GM12878 (cell line): Measurements from ENCODE around the gene DLG2.

Source experiments
- ATF7 ChIP-seq: fragments of 450-650 bp; IDR thresholded peaks from 2 replicates; pipeline ENCODE4 v1.6.1; 2016; ENCODE audit warnings: low read depth, mild to moderate bottlenecking
- BRCA1 ChIP-seq: IDR thresholded peaks from 2 replicates; pipeline ENCODE4 v1.6.1; 2011; ENCODE audit warnings: low read depth, low read length, improper control_type of control experiment
- EZH2 ChIP-seq: IDR thresholded peaks from 2 replicates; pipeline ENCODE4 v1.6.1; 2012; ENCODE audit warnings: low read depth, mild to moderate bottlenecking, control low read depth, inconsistent platforms, low read length, borderline replicate concordance; ENCODE audit not compliant: control insufficient read depth
- IKZF2 ChIP-seq, 2 experiments: fragments of 450-650 bp; IDR thresholded peaks; 2 replicates each; pipeline ENCODE4 v1.6.1; 2017; ENCODE audit warnings: mild to moderate bottlenecking in 2 of 2, moderate library complexity in 2 of 2
- POLR2A ChIP-seq: IDR thresholded peaks from 2 replicates; pipeline ENCODE4 v1.6.1; 2011; ENCODE audit warnings: low read depth, mild to moderate bottlenecking, low read length
- SPI1 ChIP-seq: IDR thresholded peaks from 2 replicates; pipeline ENCODE4 v1.6.1; 2011; ENCODE audit warnings: low read depth, mild to moderate bottlenecking, low read length, moderate library complexity, borderline replicate concordance; ENCODE audit not compliant: insufficient read depth
- SUPT20H ChIP-seq: IDR thresholded peaks from 2 replicates; pipeline ENCODE4 v1.6.1; 2011; ENCODE audit warnings: low read depth, mild to moderate bottlenecking, low read length, moderate library complexity, borderline replicate concordance; ENCODE audit not compliant: control insufficient read depth

DNA sequence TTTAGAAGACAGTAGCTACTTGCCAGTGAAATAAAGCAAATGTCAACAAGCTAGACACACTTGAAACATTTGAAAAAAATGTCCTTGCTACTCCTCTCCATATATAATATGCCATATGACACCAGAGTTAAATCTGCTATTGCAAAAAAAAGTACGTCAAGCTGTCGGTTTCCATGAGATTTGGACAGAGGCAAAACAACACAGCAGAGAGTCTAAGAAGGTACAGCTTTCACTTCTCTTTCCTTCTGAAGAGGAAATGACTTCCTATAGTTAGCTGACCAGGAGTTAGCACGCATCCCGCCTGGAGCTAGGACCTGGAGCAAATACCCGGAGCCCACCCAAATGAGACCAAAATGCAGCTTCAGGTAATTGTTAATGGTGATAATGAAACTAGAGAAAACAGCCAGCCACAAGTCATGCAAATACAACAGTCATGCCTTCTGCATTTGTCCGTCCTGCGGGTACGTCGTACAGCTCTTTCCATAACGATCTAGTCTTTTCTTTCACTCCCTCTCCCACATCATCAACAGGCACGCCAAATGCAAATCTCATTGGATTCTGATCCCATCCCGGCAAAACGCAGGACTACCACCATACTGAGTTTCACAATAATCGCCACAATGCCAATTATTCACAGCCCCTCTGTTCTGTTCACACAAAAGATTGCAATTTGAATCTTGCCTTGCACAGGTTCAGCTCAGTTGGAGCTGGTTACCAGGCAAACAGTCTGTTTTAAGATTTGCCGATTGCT is 1945.9 kb downstream of the DLG2 start:
- TF ChIP-seq IKZF2 (IDR thresholded peaks at IDR 0.05) (peak in 1 of 2 experiments; percentile 27; a peak in 1 of 4 replicates), SUPT20H (no peak), ATF7 (no peak), SPI1 (peak; percentile 58; the same call in 1 of the 2 replicates), BRCA1 (no peak), POLR2A (no peak), EZH2 (no peak)
